Stimulated activated naive CD8-positive, alpha-beta T cell treated with anti-CD3 and anti-CD28 coated beads, Interleukin-15, Interleukin-2, amounts not matched to agents 100 ng/mL and 50 ng/mL, for 24 hours (primary cell): ENCODE data around the gene FLNC.

Experiments
- H3K27ac Mint-ChIP-seq: one replicate; pipeline ENCODE4 v1.8.0; 2021; ENCODE audit warnings: mild to moderate bottlenecking, mixed read lengths
- H3K27me3 Mint-ChIP-seq: one replicate; pipeline ENCODE4 v1.8.0; 2021; ENCODE audit warnings: mixed read lengths
- H3K36me3 Mint-ChIP-seq: one replicate; pipeline ENCODE4 v1.8.0; 2021; ENCODE audit warnings: low read depth, mixed read lengths
- H3K4me1 Mint-ChIP-seq: one replicate; pipeline ENCODE4 v1.8.0; 2021; ENCODE audit warnings: low read depth, mixed read lengths
- H3K4me3 Mint-ChIP-seq: one replicate; pipeline ENCODE4 v1.8.0; 2021; ENCODE audit warnings: mild to moderate bottlenecking, mixed read lengths
- H3K9me3 Mint-ChIP-seq: one replicate; pipeline ENCODE4 v1.8.0; 2021; ENCODE audit warnings: mixed read lengths

The FLNC gene

GRCh38 chr7:128794020-128794419 is 36.2 kb upstream of the FLNC start:
- Mint-ChIP-seq H3K4me1 (peaks cover 4% of the 10 kb centered on the region), H3K27me3 (peaks cover 13% of the 10 kb centered on the region), H3K27ac (no peak overlapping the region), H3K36me3 (peaks cover 3% of the 10 kb centered on the region), H3K9me3 (no peaks in the 10 kb centered on the region), H3K4me3 (no peak overlapping the region)

GRCh38 chr7:128794436-128794835 is 35.8 kb upstream of the FLNC start:
- peaks cover 8% of the 10 kb centered on the region for H3K27me3 Mint-ChIP-seq
- peaks cover 4% of the 10 kb centered on the region for H3K4me1 Mint-ChIP-seq
- no peak overlapping the region for H3K4me3 Mint-ChIP-seq
- H3K27ac Mint-ChIP-seq: no peak overlapping the region
- H3K36me3 Mint-ChIP-seq: peaks cover 3% of the 10 kb centered on the region
- H3K9me3 Mint-ChIP-seq: no peaks in the 10 kb centered on the region

GRCh38 chr7:128795129-128795528 is 35.1 kb upstream of the FLNC start:
- H3K36me3 Mint-ChIP-seq: peaks cover 3% of the 10 kb centered on the region
- H3K4me3 Mint-ChIP-seq: no peak overlapping the region
- H3K27ac Mint-ChIP-seq: no peak overlapping the region
- H3K9me3 Mint-ChIP-seq: no peaks in the 10 kb centered on the region
- peaks cover 3% of the 10 kb centered on the region for H3K27me3 Mint-ChIP-seq
- H3K4me1 Mint-ChIP-seq: peaks cover 3% of the 10 kb centered on the region

- Mint-ChIP-seq H3K9me3 (no peaks in the 10 kb centered on the region), H3K27ac (no peak overlapping the region), H3K36me3 (peaks cover 3% of the 10 kb centered on the region), H3K4me1 (no peaks in the 10 kb centered on the region), H3K27me3 (no peaks in the 10 kb centered on the region), H3K4me3 (no peak overlapping the region)
Measured at GRCh38 chr7:128796327-128796726, 33.9 kb upstream of the FLNC start.

- Mint-ChIP-seq H3K4me3 (no peak overlapping the region), H3K9me3 (no peaks in the 10 kb centered on the region), H3K4me1 (no peaks in the 10 kb centered on the region), H3K27ac (no peak overlapping the region), H3K27me3 (no peaks in the 10 kb centered on the region), H3K36me3 (peaks cover 3% of the 10 kb centered on the region)
Measured at GRCh38 chr7:128799451-128799850, 30.8 kb upstream of the FLNC start.

GRCh38 chr7:128800567-128800966 is 29.6 kb upstream of the FLNC start:
- H3K27me3 Mint-ChIP-seq: no peaks in the 10 kb centered on the region
- H3K36me3 Mint-ChIP-seq: peaks cover 3% of the 10 kb centered on the region
- H3K4me1 Mint-ChIP-seq: no peaks in the 10 kb centered on the region
- no peak overlapping the region for H3K4me3 Mint-ChIP-seq
- no peak overlapping the region for H3K27ac Mint-ChIP-seq
- no peaks in the 10 kb centered on the region for H3K9me3 Mint-ChIP-seq

- Mint-ChIP-seq H3K4me1 (no peaks in the 10 kb centered on the region), H3K27me3 (no peaks in the 10 kb centered on the region), H3K36me3 (peaks cover 3% of the 10 kb centered on the region), H3K27ac (no peak overlapping the region), H3K9me3 (no peaks in the 10 kb centered on the region), H3K4me3 (no peak overlapping the region)
Measured at GRCh38 chr7:128801003-128801402, 29.2 kb upstream of the FLNC start.

- H3K36me3 Mint-ChIP-seq: peaks cover 3% of the 10 kb centered on the region
- H3K27me3 Mint-ChIP-seq: no peaks in the 10 kb centered on the region
- no peak overlapping the region for H3K4me3 Mint-ChIP-seq
- no peak overlapping the region for H3K27ac Mint-ChIP-seq
- no peaks in the 10 kb centered on the region for H3K4me1 Mint-ChIP-seq
- H3K9me3 Mint-ChIP-seq: no peaks in the 10 kb centered on the region
Measured at GRCh38 chr7:128801667-128802418, 28.4 kb upstream of the FLNC start.

GRCh38 chr7:128804484-128804883 is 25.7 kb upstream of the FLNC start:
- H3K27ac Mint-ChIP-seq: no peak overlapping the region
- no peaks in the 10 kb centered on the region for H3K27me3 Mint-ChIP-seq
- no peak overlapping the region for H3K4me3 Mint-ChIP-seq
- H3K4me1 Mint-ChIP-seq: no peaks in the 10 kb centered on the region
- H3K9me3 Mint-ChIP-seq: no peaks in the 10 kb centered on the region
- no peaks in the 10 kb centered on the region for H3K36me3 Mint-ChIP-seq

GRCh38 chr7:128805225-128805624 is 25.0 kb upstream of the FLNC start:
- H3K27ac Mint-ChIP-seq: no peak overlapping the region
- no peaks in the 10 kb centered on the region for H3K4me1 Mint-ChIP-seq
- H3K4me3 Mint-ChIP-seq: no peak overlapping the region
- H3K9me3 Mint-ChIP-seq: no peaks in the 10 kb centered on the region
- H3K36me3 Mint-ChIP-seq: no peaks in the 10 kb centered on the region
- H3K27me3 Mint-ChIP-seq: no peaks in the 10 kb centered on the region

- no peaks in the 10 kb centered on the region for H3K9me3 Mint-ChIP-seq
- H3K36me3 Mint-ChIP-seq: no peaks in the 10 kb centered on the region
- no peaks in the 10 kb centered on the region for H3K4me1 Mint-ChIP-seq
- no peak overlapping the region for H3K4me3 Mint-ChIP-seq
- no peak overlapping the region for H3K27ac Mint-ChIP-seq
- H3K27me3 Mint-ChIP-seq: no peaks in the 10 kb centered on the region
Measured at GRCh38 chr7:128807191-128807590, 23.0 kb upstream of the FLNC start.

GRCh38 chr7:128809363-128809762 is 20.8 kb upstream of the FLNC start:
- Mint-ChIP-seq H3K27ac (no peak overlapping the region), H3K4me1 (no peaks in the 10 kb centered on the region), H3K4me3 (no peak overlapping the region), H3K36me3 (no peaks in the 10 kb centered on the region), H3K9me3 (no peaks in the 10 kb centered on the region), H3K27me3 (no peaks in the 10 kb centered on the region)

- no peaks in the 10 kb centered on the region for H3K4me1 Mint-ChIP-seq
- H3K36me3 Mint-ChIP-seq: no peaks in the 10 kb centered on the region
- no peaks in the 10 kb centered on the region for H3K27me3 Mint-ChIP-seq
- no peak overlapping the region for H3K4me3 Mint-ChIP-seq
- H3K27ac Mint-ChIP-seq: no peak overlapping the region
- H3K9me3 Mint-ChIP-seq: no peaks in the 10 kb centered on the region
Measured at GRCh38 chr7:128810473-128810872, 19.7 kb upstream of the FLNC start.

GRCh38 chr7:128810997-128811396 is 19.2 kb upstream of the FLNC start:
- Mint-ChIP-seq H3K36me3 (no peaks in the 10 kb centered on the region), H3K4me3 (no peak overlapping the region), H3K27me3 (no peaks in the 10 kb centered on the region), H3K27ac (no peak overlapping the region), H3K4me1 (no peaks in the 10 kb centered on the region), H3K9me3 (no peaks in the 10 kb centered on the region)

GRCh38 chr7:128811631-128812430 is 18.4 kb upstream of the FLNC start:
- Mint-ChIP-seq H3K36me3 (no peaks in the 10 kb centered on the region), H3K27me3 (no peaks in the 10 kb centered on the region), H3K4me3 (no peak overlapping the region), H3K9me3 (no peaks in the 10 kb centered on the region), H3K4me1 (no peaks in the 10 kb centered on the region), H3K27ac (no peak overlapping the region)
